GM12891 (cell line): ENCODE results near the gene CADPS.

Experiments used
- DNase-seq: peaks from one replicate; pipeline ENCODE4 v3.0.0; 2011; ENCODE audit warnings: low spot score; ENCODE audit not compliant: insufficient read length
- FAIRE-seq: peaks from 2 replicates; lab custom pipeline; 2011; peaks lifted over from hg19 to GRCh38; lab: Jason Lieb, UNC
- PAX5 ChIP-seq: IDR thresholded peaks from 2 replicates; pipeline ENCODE4 v1.6.1; 2011; ENCODE audit warnings: low read length, moderate library complexity, mild to moderate bottlenecking; ENCODE audit not compliant: insufficient read depth, severe bottlenecking
- POLR2A ChIP-seq: IDR thresholded peaks from 2 replicates; pipeline ENCODE4 v1.6.1; 2011; ENCODE audit warnings: low read depth, low read length, control low read depth
- POLR2AphosphoS5 ChIP-seq: IDR thresholded peaks from 2 replicates; pipeline ENCODE4 v1.6.1; 2011; ENCODE audit warnings: low read depth, low read length, control low read depth
- POU2F2 ChIP-seq: IDR thresholded peaks from 2 replicates; pipeline ENCODE4 v1.6.1; 2011; ENCODE audit warnings: low read depth, mild to moderate bottlenecking, control low read depth, low read length, moderate library complexity
- SPI1 ChIP-seq: IDR thresholded peaks from 2 replicates; pipeline ENCODE4 v1.6.1; 2011; ENCODE audit warnings: low read depth, low read length, control low read depth
- TAF1 ChIP-seq: IDR thresholded peaks from 2 replicates; pipeline ENCODE4 v1.6.1; 2011; ENCODE audit warnings: low read depth, low read length, control low read depth

Gene CADPS

DNA sequence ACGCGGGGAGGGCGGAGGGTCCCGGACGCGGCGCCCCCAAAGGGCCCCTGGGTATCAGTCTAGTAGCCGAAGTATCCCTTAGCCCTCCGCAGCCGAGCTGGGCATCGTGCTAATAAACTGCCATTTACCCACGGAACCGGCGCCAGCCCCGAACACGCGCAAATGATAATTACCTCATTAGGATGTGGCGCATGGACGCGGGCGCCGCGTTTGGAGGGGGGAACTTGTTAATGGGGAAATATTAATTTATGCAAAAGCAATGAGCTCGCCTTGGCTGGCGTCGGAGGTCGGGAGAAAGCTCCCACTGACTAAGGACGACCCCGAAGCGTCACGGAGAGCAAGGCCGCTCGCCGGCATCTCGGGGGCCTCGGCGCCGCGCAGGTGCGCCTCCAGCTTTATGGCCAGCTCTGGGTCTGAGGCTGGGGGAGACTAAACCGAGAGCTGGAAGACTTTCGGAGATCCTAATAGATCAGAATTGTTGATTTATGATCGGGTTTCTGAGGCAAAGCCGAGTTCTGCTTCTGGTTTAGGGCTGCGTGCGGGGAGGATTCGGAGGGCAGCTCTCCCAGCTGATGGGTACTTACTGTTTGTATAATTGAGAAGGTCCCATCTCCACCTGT is 501.4 kb downstream of the CADPS start:
- DNase-seq: no peak
- TF ChIP-seq POLR2AphosphoS5 (no peak), SPI1 (no peak), POLR2A (no peak), PAX5 (no peak), POU2F2 (no peak), TAF1 (no peak)
- FAIRE-seq: no peak

DNA sequence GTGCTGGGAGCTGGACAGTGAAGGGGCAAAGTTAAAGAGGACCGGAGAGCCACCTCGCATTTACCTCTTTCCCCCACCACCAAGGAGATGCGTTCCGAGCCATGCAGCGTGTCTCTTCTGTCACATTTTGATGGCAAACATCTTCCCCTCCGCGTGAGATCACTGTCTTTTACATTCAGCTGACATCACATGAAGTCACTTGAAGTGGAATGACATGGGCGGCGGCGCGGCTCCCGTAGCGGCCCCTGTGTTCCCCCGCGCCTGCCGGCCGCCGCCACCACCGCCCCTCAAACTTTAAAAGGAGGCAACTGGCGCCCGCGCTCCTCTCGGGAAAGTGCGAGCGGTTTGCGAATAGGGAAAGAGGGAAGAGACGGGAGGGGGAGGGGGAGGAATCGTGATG is 502.0 kb downstream of the CADPS start, which contains the start of gene FEZF2:
FEZF2 (minus strand) TSS at position 336 of the 400 bp plus-strand sequence. CDS start 682 bp downstream, outside the sequence.
- DNase-seq (no peak), FAIRE-seq (no peak)
- no peak for TF ChIP-seq POLR2AphosphoS5

- DNase-seq (no peak), FAIRE-seq (no peak)
Observed at GRCh38 chr3:62372621-62373041, 502.6 kb downstream of the CADPS start.

GRCh38 chr3:62371720-62372591 is 503.3 kb downstream of the CADPS start:
- no peak for FAIRE-seq
- no peak for DNase-seq
- TF ChIP-seq TAF1 (no peak), POU2F2 (no peak), POLR2A (no peak), PAX5 (no peak), POLR2AphosphoS5 (no peak), SPI1 (no peak)

More at GRCh38 chr3:62372621-62373041, 502.6 kb downstream of the CADPS start:
- TF ChIP-seq POU2F2 (no peak), PAX5 (no peak), SPI1 (no peak), POLR2AphosphoS5 (no peak), TAF1 (no peak), POLR2A (no peak)

DNA sequence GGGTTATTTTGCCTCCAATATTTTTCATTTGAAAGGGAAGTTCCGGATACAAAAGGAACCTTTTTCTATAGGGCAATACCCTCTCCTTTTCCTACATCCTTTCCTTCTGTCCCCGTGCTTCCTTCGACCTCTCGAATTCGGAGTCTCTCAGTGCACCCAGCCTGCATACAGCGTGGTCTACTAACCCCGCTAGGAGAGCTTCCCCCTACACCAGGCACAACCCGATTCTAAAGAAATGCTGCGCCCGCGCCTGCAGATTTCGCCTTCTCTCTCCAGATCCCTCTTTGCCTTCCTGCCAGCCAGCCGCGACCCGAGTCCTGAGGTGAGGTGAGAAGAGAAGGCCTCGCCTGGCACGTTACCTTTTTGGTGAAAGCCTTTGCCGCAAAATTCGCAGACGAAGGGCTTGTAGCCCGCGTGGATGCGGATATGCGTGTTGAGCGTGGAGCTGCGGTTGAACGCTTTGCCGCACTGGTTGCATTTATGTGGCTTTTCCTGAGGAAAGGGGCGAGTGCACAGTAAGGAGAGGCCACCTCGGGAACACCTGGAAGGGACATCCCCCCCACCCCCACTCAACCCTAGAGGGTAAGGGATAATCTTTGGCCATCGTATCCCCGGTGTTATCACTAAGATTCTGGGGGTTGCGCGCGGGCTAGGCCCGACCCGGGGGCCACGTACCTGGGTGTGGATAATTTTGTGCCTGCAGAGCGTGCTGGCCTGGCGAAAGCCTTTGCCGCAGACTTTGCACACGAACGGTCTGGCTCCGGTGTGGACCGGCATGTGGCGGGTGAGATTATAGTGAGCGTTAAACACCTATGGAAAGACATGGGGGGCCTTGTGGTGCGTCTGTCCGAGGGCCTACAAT is 504.1 kb downstream of the CADPS start:
- FAIRE-seq: no peak
- DNase-seq: no peak
- TF ChIP-seq SPI1: no peak
- no peak for TF ChIP-seq POLR2AphosphoS5
- TF ChIP-seq TAF1: no peak
- no peak for TF ChIP-seq POLR2A
- no peak for TF ChIP-seq POU2F2
- no peak for TF ChIP-seq PAX5

DNA sequence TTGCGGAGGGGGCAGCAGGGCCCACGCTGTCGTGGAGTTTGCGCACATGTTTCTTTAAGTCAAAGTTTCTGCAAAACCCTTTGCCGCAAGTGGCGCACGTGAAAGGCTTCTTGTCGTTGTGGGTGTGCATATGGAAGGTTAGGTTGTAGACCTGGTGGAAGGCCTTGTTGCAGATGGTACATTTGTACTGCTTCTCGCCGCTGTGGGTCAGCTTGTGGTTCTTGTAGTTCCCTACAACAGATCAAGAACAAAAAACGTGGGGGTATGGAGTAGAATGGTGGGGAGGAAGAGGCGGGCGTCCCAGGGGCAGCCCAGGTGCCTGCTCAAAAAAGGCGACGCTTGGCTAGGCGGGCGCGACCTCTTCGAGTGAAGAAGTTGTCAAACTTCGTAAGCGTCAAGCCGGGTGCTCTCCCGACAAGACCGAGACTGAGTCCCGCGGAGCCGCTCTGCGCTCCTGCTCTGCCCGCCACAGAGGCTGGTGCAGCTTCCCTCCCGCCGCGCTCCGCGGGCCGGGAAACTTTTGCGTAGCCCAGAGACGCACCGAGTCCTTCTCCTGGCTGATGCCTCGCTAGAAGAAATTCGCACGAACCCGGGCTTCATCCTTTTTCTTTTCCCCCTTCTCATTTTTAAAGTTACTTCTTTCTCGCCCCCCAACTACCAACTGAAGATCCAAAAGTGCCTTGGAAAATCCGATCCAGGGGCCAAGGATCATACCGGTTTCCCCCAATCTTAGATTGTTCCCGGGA is 504.9 kb downstream of the CADPS start:
- no peak for FAIRE-seq
- DNase-seq: no peak
- TF ChIP-seq POU2F2 (no peak), PAX5 (no peak), TAF1 (no peak), POLR2AphosphoS5 (no peak), SPI1 (no peak), POLR2A (no peak)

GRCh38 chr3:62369476-62369743 is 505.8 kb downstream of the CADPS start:
- DNase-seq: no peak
- FAIRE-seq: no peak
- TF ChIP-seq TAF1 (no peak), SPI1 (no peak), POU2F2 (no peak), PAX5 (no peak), POLR2A (no peak), POLR2AphosphoS5 (no peak)

- FAIRE-seq: no peak
- TF ChIP-seq POLR2A (no peak), PAX5 (no peak), TAF1 (no peak), POU2F2 (no peak), POLR2AphosphoS5 (no peak), SPI1 (no peak)
- DNase-seq: no peak
Observed at GRCh38 chr3:62368705-62369475, 506.3 kb downstream of the CADPS start.
